ENCODE results near the gene UBR1. TPM values are rescaled to one million over a fixed set of nuclear protein-coding genes. Genes with fewer than 3 reads are reported as not detected.

The UBR1 gene
- total RNA-seq, 1 experiment from 2014 or later: 22.2 TPM

- H3K9me3 Mint-ChIP-seq: no peaks in the 10 kb centered on the region
- Histone ChIP-seq H3K27me3 (ENCODE audit: insufficient read depth, low read length) (no peaks in the 10 kb centered on the region), H3K18ac (ENCODE audit: insufficient read length, low read depth, low read length) (no peak overlapping the region), H3K14ac (ENCODE audit: insufficient read depth, low read length) (no peak overlapping the region), H3K9ac (ENCODE audit: extremely low read depth, insufficient read length, low read length) (no peak overlapping the region), H3T11ph (ENCODE audit: low read length) (no peak overlapping the region), H4K91ac (ENCODE audit: insufficient read length, low read depth, low read length) (no peak overlapping the region), H3K4ac (ENCODE audit: low read depth, low read length) (no peak overlapping the region), H2BK12ac (ENCODE audit: insufficient read length, low read depth, low read length) (no peak overlapping the region), H3K79me2 (ENCODE audit: insufficient read depth, low read length) (no peaks in the 10 kb centered on the region), H3K27ac (ENCODE audit: insufficient read length, low read depth, low read length) (no peak overlapping the region), H3K79me1 (ENCODE audit: insufficient read depth, low read depth, low read length, poor library complexity, severe bottlenecking) (no peaks in the 10 kb centered on the region), H4K8ac (replicated peaks; ENCODE audit: insufficient read length, low read depth, low read length) (no peak overlapping the region), H2BK15ac (ENCODE audit: low read depth, low read length) (no peak overlapping the region), H2BK20ac (ENCODE audit: low read depth, low read length, poor library complexity, severe bottlenecking) (no peak overlapping the region), H3K9me3 (ENCODE audit: control insufficient read depth, low read depth, low read length) (no peaks in the 10 kb centered on the region), H2AK5ac (ENCODE audit: insufficient read length, low read length) (no peak overlapping the region), H3K4me2 (ENCODE audit: insufficient read depth, insufficient read length, low read length) (no peak overlapping the region), H2AFZ (ENCODE audit: low read length) (no peak overlapping the region), H3K4me1 (ENCODE audit: insufficient read depth, low read length) (no peaks in the 10 kb centered on the region), H4K5ac (ENCODE audit: insufficient read length, low read depth, low read length) (no peak overlapping the region), H4K20me1 (ENCODE audit: control insufficient read depth, insufficient read depth, insufficient read length) (no peaks in the 10 kb centered on the region), H3K23me2 (ENCODE audit: insufficient read length, low read depth, low read length, poor library complexity, severe bottlenecking) (no peaks in the 10 kb centered on the region), H3K56ac (ENCODE audit: insufficient read length, low read depth, low read length) (no peak overlapping the region), H2BK5ac (ENCODE audit: insufficient read length, low read length) (no peak overlapping the region), H2BK120ac (ENCODE audit: low read depth, low read length, poor library complexity, severe bottlenecking) (no peak overlapping the region), H3K23ac (ENCODE audit: insufficient read length, low read depth, low read length) (no peak overlapping the region)
- H3K27me3 Mint-ChIP-seq (ENCODE audit: low read depth): no peaks in the 10 kb centered on the region
- no peak for TF ChIP-seq CTCF (conservative IDR thresholded peaks at IDR 0.05)
- no peaks in the 10 kb centered on the region for H3K4me1 Mint-ChIP-seq
- H3K36me3 Mint-ChIP-seq (ENCODE audit: insufficient read depth in 1 of 3, low read depth in 3 of 3): peaks cover 7 to 59% (median 43%) of the 10 kb centered on the region in 3 experiments
- H3K4me3 Mint-ChIP-seq: no peak overlapping the region
- DNase-seq: no peak
- no CpG with 5 or more reads among the region's 8 CpGs for WGBS (ENCODE audit: extremely low coverage, insufficient read length, low lambda C conversion rate)
- peak overlapping the region in 1 of 3 experiments; percentile 85; a peak in 2 of 7 replicates for H3K27ac Mint-ChIP-seq
Measured at GRCh38 chr15:43067717-43068461, 37.9 kb downstream of the UBR1 start.
